22Rv1 (cell line): ENCODE measurements around the gene TUT4.

Experiments
- H3K27ac ChIP-seq: fragments of 450-650 bp; 2 replicates; pipeline ENCODE4 v1.5.1; 2017
- CTCF ChIP-seq: fragments of 450-650 bp; IDR thresholded peaks from 2 replicates; pipeline ENCODE4 v1.5.1; 2017; ENCODE audit warnings: mild to moderate bottlenecking
- ZFX ChIP-seq: fragments of 450-650 bp; IDR thresholded peaks from 2 replicates; pipeline ENCODE4 v1.6.1; 2017; ENCODE audit warnings: antibody characterized with exemption, borderline replicate concordance

Gene TUT4

DNA sequence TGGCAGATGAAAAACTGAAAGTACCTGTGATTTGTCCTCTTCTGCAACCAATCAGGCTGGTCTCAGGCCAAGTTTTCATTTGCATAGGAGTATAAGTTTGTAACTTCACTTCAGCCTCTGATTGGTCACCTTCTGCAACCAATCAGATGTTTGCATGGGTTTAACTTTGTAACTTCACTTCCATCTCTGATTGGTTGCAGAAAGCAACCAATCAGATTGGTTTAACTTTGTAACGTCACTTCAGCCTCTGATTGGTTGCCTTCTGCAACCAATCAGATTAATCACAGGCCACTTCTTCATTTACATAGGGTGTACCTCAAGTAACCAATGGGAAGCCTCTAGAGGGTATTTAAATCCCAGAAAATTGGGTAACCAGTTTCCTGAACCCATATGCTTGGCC lies 18.9 kb upstream of the TUT4 start:
- no peak for TF ChIP-seq CTCF
- TF ChIP-seq ZFX = no peak
- no peak overlapping the region for H3K27ac ChIP-seq

GRCh38 chr1:52569449-52570210 lies 16.7 kb upstream of the TUT4 start:
- no peak overlapping the region for H3K27ac ChIP-seq

DNA sequence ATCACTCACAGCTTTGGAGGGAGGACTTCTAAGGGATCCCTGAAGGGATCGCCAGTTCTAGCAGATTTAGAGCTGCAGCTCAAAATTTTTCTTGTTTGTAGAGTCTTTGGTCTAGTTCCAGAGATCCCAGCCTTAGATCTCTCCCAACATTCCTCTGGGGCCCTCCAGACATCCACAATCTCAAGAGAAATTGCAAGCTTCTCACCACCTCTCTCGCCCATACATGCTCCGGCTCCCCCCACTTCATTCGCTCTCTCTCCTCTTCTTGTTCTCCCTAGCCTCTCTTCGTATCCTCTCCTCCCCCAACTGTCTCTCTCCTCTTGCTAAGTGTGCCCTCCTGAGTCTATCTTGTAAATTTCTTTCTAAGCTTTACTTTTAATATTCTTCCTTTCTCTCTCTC lies 15.1 kb upstream of the TUT4 start:
- H3K27ac ChIP-seq = no peak overlapping the region
- no peak for TF ChIP-seq ZFX
- no peak for TF ChIP-seq CTCF

More at GRCh38 chr1:52569449-52570210, 16.7 kb upstream of the TUT4 start:
- TF ChIP-seq CTCF (no peak), ZFX (no peak)

DNA sequence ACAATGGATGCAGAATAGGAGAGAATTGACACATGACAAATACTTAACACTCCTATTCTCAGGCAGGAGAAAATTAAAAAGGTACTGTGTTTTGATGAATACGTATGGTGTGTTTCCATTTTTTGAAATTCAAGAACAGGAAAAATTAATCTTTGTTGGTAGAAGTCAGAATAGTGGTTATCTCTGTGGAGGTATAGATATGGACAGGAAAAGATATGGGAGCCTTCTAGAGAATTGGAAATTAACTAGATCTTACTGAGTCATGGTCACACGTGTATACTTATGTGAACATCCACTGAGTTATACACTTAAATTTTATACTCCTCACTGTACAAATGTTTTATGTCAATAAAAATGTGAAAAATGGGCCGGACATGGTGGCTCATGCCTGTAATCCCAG lies 9.9 kb upstream of the TUT4 start:
- no peak overlapping the region for H3K27ac ChIP-seq
- TF ChIP-seq CTCF (no peak), ZFX (no peak)

- TF ChIP-seq ZFX = no peak
- TF ChIP-seq CTCF = no peak
- H3K27ac ChIP-seq = no peak overlapping the region
Measured at GRCh38 chr1:52559875-52560274, 7.0 kb upstream of the TUT4 start.

DNA sequence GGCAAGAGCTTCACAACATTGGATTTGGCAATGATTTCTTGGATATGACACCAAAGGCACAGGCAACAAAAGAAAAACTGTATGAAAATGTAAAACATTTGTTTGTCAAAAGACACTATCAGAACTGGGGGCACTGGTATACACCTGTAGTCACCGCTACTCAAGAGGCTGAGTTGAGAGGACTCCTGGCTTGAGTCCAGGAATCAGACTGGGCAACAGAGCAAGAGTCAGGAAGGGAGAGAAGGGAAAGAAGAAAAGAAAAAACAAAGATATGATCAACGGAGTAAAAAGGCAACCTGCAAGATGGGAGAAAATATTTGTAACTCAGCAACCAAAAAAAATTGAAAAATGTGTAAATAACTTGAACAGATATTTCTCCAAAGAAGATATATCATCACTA lies 6.0 kb upstream of the TUT4 start:
- no peak overlapping the region for H3K27ac ChIP-seq
- no peak for TF ChIP-seq ZFX
- TF ChIP-seq CTCF = no peak

- H3K27ac ChIP-seq = no peak overlapping the region
- TF ChIP-seq CTCF (no peak), ZFX (no peak)
Measured at GRCh38 chr1:52556641-52557360, 3.9 kb upstream of the TUT4 start.
